Cardiac fibroblast (primary cell): ENCODE data around the gene DNAJB1.
A peak's percentile ranks its signal among the peaks of the same experiment; 100 is the strongest.

Source experiments
- DNase-seq, 2 donors: peaks; one replicate each; pipeline versions ENCODE4 v3.0.0 to v3.0.0-alpha.2; 2010; ENCODE audit warnings: low read depth in 2 of 2
- H3K4me3 ChIP-seq, 2 donors: replicated peaks in 1 of 2; 1 replicate in 1 of 2; 2 replicates in 1 of 2; pipeline ENCODE4 v1.5.1; 2011; ENCODE audit warnings: low read depth in 2 of 2, low read length in 2 of 2, mild to moderate bottlenecking in 2 of 2, moderate library complexity in 1 of 2
- CTCF ChIP-seq: IDR thresholded peaks from one replicate; pipeline ENCODE4 v1.5.1; 2011; ENCODE audit warnings: low read depth, mild to moderate bottlenecking, low read length, inconsistent platforms

The DNAJB1 gene

GRCh38 chr19:14494910-14495671 is 23.1 kb downstream of the DNAJB1 start:
- no peak for TF ChIP-seq CTCF
- DNase-seq: no peak
- H3K4me3 ChIP-seq: peak overlapping the region; percentile 79 to 81

- no peak for TF ChIP-seq CTCF
- peak overlapping the region; percentile 79 to 81 for H3K4me3 ChIP-seq
These were observed 23.8 kb downstream of the DNAJB1 start for GRCh38 chr19:14494411-14494810.

GRCh38 chr19:14492756-14493337 is 25.4 kb downstream of the DNAJB1 start:
- no peak overlapping the region for H3K4me3 ChIP-seq
- DNase-seq: no peak
- TF ChIP-seq CTCF: no peak

More at GRCh38 chr19:14494411-14494810, 23.8 kb downstream of the DNAJB1 start:
- no peak for DNase-seq

- no peak for TF ChIP-seq CTCF
- no peak for DNase-seq
- H3K4me3 ChIP-seq: no peak overlapping the region
These were observed 30.6 kb downstream of the DNAJB1 start for GRCh38 chr19:14487370-14488125.

- DNase-seq: no peak
- H3K4me3 ChIP-seq: no peak overlapping the region
These were observed 35.8 kb downstream of the DNAJB1 start for GRCh38 chr19:14482172-14482941.

More at GRCh38 chr19:14482172-14482941, 35.8 kb downstream of the DNAJB1 start:
- TF ChIP-seq CTCF: no peak
